Duodenal mucosa (tissue), 2 donors: ENCODE results near the gene ZC3H4.
A peak's percentile ranks its signal among the peaks of the same experiment; 100 is the strongest.

ENCODE experiments used
- H3K27ac ChIP-seq: one replicate; pipeline ENCODE4 v1.7.0; 2013; ENCODE audit warnings: low read depth, low read length
- H3K27me3 ChIP-seq, 2 donors: one replicate each; pipeline ENCODE4 v1.7.0; 2013; ENCODE audit warnings: low read length in 2 of 2, control low read depth in 1 of 2; ENCODE audit not compliant: insufficient read depth in 2 of 2, control insufficient read depth in 1 of 2
- H3K36me3 ChIP-seq, 2 donors: one replicate each; pipeline ENCODE4 v1.7.0; 2013; ENCODE audit warnings: low read length in 2 of 2, control low read depth in 1 of 2; ENCODE audit not compliant: insufficient read depth in 2 of 2, control insufficient read depth in 1 of 2
- H3K4me1 ChIP-seq, 2 donors: one replicate each; pipeline ENCODE4 v1.7.0; 2013; ENCODE audit warnings: low read length in 2 of 2, control low read depth in 1 of 2; ENCODE audit not compliant: insufficient read depth in 2 of 2, control insufficient read depth in 1 of 2
- H3K4me3 ChIP-seq, 2 donors: one replicate each; pipeline ENCODE4 v1.7.0; 2013; ENCODE audit warnings: low read length in 2 of 2, low read depth in 1 of 2
- H3K9ac ChIP-seq, 2 donors: one replicate each; pipeline ENCODE4 v1.7.0; 2013; ENCODE audit warnings: low read length in 2 of 2, low read depth in 1 of 2
- H3K9me3 ChIP-seq, 2 donors: one replicate each; pipeline ENCODE4 v1.7.0; 2013; ENCODE audit warnings: low read length in 2 of 2, control low read depth in 1 of 2; ENCODE audit not compliant: control insufficient read depth in 1 of 2

ZC3H4 gene

GRCh38 chr19:47099576-47100050 is 14.0 kb downstream of the ZC3H4 start:
- H3K27ac ChIP-seq, result no peak overlapping the region
- H3K27me3 ChIP-seq, result no peaks in the 10 kb centered on the region
- peaks cover 47 to 56% of the 10 kb centered on the region in 2 donors for H3K4me1 ChIP-seq
- no peak overlapping the region for H3K9ac ChIP-seq
- no peak overlapping the region for H3K4me3 ChIP-seq
- no peaks in the 10 kb centered on the region for H3K9me3 ChIP-seq
- H3K36me3 ChIP-seq, result peaks cover 0 to 8% of the 10 kb centered on the region in 2 donors

- Histone ChIP-seq H3K27ac (no peak overlapping the region), H3K9ac (no peak overlapping the region), H3K9me3 (no peaks in the 10 kb centered on the region), H3K4me1 (peaks cover 53 to 63% of the 10 kb centered on the region in 2 donors), H3K4me3 (no peak overlapping the region), H3K27me3 (no peaks in the 10 kb centered on the region), H3K36me3 (peaks cover 0 to 11% of the 10 kb centered on the region in 2 donors)
These were observed 15.0 kb downstream of the ZC3H4 start for GRCh38 chr19:47098608-47099007.

DNA sequence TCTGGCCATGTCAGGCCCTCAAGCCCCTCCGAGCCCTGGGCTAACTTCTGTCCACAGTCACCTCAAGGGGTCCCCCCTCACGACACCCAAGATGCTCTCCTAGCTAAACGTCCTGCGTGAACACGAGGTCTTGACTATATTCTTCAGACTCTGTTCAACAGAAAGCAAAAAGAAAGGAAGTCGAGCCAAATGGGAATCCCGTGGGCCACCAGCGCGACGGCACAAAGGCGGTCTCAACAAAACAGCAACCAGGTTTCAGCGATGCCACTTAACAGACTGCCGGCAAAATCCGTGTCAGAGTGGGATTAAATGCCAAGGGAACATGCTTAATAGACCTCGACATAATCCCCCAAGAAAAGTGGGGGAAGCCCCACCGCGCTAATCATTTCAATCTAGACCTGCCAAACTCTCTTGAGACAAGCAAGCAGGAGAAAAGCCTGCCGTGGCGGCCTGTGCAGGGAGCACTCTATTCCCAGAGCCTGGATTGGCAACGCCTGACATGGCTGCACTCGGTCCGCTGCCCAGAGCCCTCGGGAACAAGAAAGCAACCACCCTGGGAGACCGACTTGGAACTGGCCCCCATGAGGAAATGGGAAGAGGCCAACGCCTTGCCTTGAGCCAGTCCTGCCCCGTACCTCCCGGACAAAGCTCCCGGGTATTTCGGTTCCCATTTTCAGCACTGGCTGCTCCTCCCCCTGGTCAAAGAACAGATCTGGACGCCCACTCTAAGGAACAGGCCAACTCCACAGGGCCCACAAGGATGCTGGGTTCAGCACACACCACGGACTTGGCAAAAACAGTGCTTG is 16.0 kb downstream of the ZC3H4 start:
- Histone ChIP-seq H3K9me3 (no peaks in the 10 kb centered on the region), H3K27me3 (no peaks in the 10 kb centered on the region), H3K27ac (peak overlapping the region; percentile 85), H3K4me1 (peaks cover 53 to 61% of the 10 kb centered on the region in 2 donors), H3K4me3 (peak overlapping the region; percentile 21 to 26), H3K36me3 (peaks cover 0 to 19% of the 10 kb centered on the region in 2 donors), H3K9ac (peak overlapping the region; percentile 32 to 76)

GRCh38 chr19:47096721-47097120 is 16.9 kb downstream of the ZC3H4 start:
- H3K9me3 ChIP-seq, result no peaks in the 10 kb centered on the region
- peaks cover 53% of the 10 kb centered on the region in 2 donors for H3K4me1 ChIP-seq
- H3K36me3 ChIP-seq, result peaks cover 3 to 26% of the 10 kb centered on the region in 2 donors
- peak overlapping the region in 1 of 2 donors; percentile 26 for H3K4me3 ChIP-seq
- H3K27ac ChIP-seq, result peak overlapping the region; percentile 85
- H3K27me3 ChIP-seq, result no peaks in the 10 kb centered on the region
- H3K9ac ChIP-seq, result peak overlapping the region; percentile 58 to 76

DNA sequence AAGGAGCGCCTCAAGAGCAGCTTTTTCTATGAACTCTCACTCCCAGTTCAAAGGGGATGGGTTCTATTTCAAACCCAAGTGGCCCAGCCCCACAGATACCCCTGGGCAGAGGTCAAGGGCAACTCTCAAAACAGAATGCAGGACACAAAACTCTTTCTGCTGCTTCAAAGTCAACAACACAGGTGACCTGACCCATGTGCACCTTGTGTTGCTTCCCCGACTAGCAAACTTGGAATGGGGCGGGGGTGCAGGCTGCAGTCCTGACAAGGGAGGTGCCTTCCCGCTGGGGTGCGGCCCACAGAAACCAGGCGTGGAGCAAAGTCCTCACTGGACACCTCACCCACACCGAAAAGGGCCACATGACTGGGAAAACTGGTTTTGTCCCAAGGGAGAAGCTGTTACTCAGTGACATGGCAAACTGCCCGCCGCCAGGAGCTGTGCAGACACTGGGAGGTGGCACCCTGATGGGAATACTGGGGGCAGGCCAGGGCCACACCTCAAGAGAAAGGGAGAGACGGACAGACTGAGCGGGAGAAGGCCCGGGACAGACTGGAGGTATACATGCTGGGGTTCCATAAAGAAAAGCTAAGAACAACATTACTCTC is 17.4 kb downstream of the ZC3H4 start:
- Histone ChIP-seq H3K9me3 (no peaks in the 10 kb centered on the region), H3K4me3 (peak overlapping the region; percentile 2 to 26), H3K4me1 (peaks cover 53% of the 10 kb centered on the region in 2 donors), H3K36me3 (peaks cover 3 to 26% of the 10 kb centered on the region in 2 donors), H3K27me3 (no peaks in the 10 kb centered on the region), H3K9ac (peak overlapping the region; percentile 77 to 85), H3K27ac (peak overlapping the region; percentile 90)

GRCh38 chr19:47095476-47096099 is 18.0 kb downstream of the ZC3H4 start:
- Histone ChIP-seq H3K9ac (peak overlapping the region; percentile 77 to 85), H3K36me3 (peaks cover 4 to 31% of the 10 kb centered on the region in 2 donors), H3K27me3 (no peaks in the 10 kb centered on the region), H3K9me3 (no peaks in the 10 kb centered on the region), H3K27ac (peak overlapping the region; percentile 90), H3K4me1 (peaks cover 53 to 55% of the 10 kb centered on the region in 2 donors), H3K4me3 (peak overlapping the region in 1 of 2 donors; percentile 2)

DNA sequence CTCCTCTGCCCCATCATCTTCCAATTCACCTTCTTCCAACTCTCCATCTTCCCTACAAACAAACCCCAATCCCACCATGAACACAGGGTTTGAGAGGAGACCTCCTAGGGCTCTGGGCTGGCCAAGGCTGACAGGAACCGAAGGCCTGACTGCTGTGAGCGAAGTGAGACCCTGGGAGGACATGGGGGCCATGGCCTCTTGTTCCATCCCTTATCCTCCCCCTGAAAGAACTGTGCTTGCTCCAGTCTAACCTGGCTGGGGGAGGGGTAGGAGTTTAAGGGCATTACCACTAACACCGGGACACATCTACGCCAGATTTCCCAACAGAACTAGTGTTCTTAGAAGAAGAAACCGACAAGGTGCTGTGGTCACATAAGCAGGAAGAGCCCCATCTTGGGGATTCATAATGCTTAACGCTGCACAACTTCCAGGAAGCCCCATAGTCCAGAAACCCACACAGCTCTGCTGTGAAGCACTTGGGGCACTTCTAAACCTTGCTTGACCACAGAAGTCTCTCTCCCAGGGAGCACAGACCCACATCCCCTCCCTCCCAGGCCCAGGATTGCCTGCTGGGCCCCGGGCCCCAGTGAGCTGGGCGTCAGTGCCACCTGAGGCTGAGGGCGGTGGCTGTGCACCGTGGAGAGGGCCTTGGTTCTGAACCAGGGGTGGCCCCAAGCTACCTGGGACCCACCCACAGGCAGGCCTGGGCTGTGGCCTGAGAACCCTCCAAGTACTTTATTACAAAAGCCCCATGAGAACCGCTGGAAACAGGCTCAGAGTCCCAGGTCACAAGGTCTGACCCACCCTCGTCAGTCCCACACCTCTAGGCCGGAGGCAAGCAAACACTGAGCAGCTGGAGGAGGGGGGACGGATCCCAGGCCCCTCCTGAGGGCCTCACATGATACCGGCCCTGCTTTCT is 18.8 kb downstream of the ZC3H4 start:
- H3K27me3 ChIP-seq, result no peaks in the 10 kb centered on the region
- peaks cover 12 to 35% of the 10 kb centered on the region in 2 donors for H3K36me3 ChIP-seq
- H3K4me3 ChIP-seq, result peak overlapping the region; percentile 3 to 9
- no peaks in the 10 kb centered on the region for H3K9me3 ChIP-seq
- H3K4me1 ChIP-seq, result peaks cover 57 to 59% of the 10 kb centered on the region in 2 donors
- H3K9ac ChIP-seq, result peak overlapping the region; percentile 77 to 85
- H3K27ac ChIP-seq, result peak overlapping the region; percentile 90

- H3K9ac ChIP-seq, result peak overlapping the region in 1 of 2 donors; percentile 85
- no peaks in the 10 kb centered on the region for H3K27me3 ChIP-seq
- no peaks in the 10 kb centered on the region for H3K9me3 ChIP-seq
- no peak overlapping the region for H3K27ac ChIP-seq
- peaks cover 13 to 41% of the 10 kb centered on the region in 2 donors for H3K36me3 ChIP-seq
- no peak overlapping the region for H3K4me3 ChIP-seq
- peaks cover 61% of the 10 kb centered on the region in 2 donors for H3K4me1 ChIP-seq
These were observed 19.7 kb downstream of the ZC3H4 start for GRCh38 chr19:47093841-47094240.

- peaks cover 13 to 41% of the 10 kb centered on the region in 2 donors for H3K36me3 ChIP-seq
- H3K4me1 ChIP-seq, result peaks cover 55 to 61% of the 10 kb centered on the region in 2 donors
- H3K9ac ChIP-seq, result no peak overlapping the region
- H3K4me3 ChIP-seq, result no peak overlapping the region
- H3K9me3 ChIP-seq, result no peaks in the 10 kb centered on the region
- H3K27ac ChIP-seq, result no peak overlapping the region
- H3K27me3 ChIP-seq, result no peaks in the 10 kb centered on the region
These were observed 20.3 kb downstream of the ZC3H4 start for GRCh38 chr19:47093254-47093653.
